Colonic mucosa (tissue), 4 donors: ENCODE measurements around the gene SYT2. TPM values are rescaled to one million over a fixed set of nuclear protein-coding genes. Genes with fewer than 3 reads are reported as not detected.

Source experiments
- DNase-seq: peaks from one replicate; pipeline ENCODE4 v3.0.0-alpha.2; 2020
- H3K27ac ChIP-seq: fragments of 200-600 bp; one replicate; pipeline ENCODE4 v1.8.0; 2021
- H3K27me3 ChIP-seq: fragments of 200-600 bp; one replicate; pipeline ENCODE4 v1.8.0; 2021
- H3K36me3 ChIP-seq: fragments of 200-600 bp; one replicate; pipeline ENCODE4 v1.8.0; 2021
- H3K4me1 ChIP-seq: fragments of 200-600 bp; one replicate; pipeline ENCODE4 v1.8.0; 2021; ENCODE audit warnings: mild to moderate bottlenecking
- H3K4me3 ChIP-seq: fragments of 200-600 bp; one replicate; pipeline ENCODE4 v1.8.0; 2021
- H3K9ac ChIP-seq, 2 donors: one replicate each; pipeline ENCODE4 v1.7.0; 2013; ENCODE audit warnings: control low read depth in 2 of 2, low read depth in 2 of 2, low read length in 2 of 2
- H3K9me3 ChIP-seq: fragments of 200-600 bp; one replicate; pipeline ENCODE4 v1.8.0; 2021
- intact Hi-C: fragments of 100-400 bp; cut with DNase I; formaldehyde crosslinking; loops from one replicate; pipeline ENCODE4 v1.14.1; 2022
- total RNA-seq, 2 donors: library from RNA; stranded (reverse); fragmentation: NEBNext Ultra II Directional in 1 of 2; extraction: Animal tissue kit (Norgen Biotek cat#: 25700) in 1 of 2; gene quantifications; one replicate each; pipeline ENCODE4 v1.2.1, GENCODE V29; 2021
- TF ChIP-seq, protein P1 (sequence below): fragments of 200-600 bp; IDR thresholded peaks from one replicate; pipeline ENCODE4 v1.8.0; 2022; ENCODE audit warnings: antibody characterized with exemption, mild to moderate bottlenecking
- donor health status: healthy.
- donor health status: DM: no; HTN: no; CAD: no.
- donor health status: DM: no; HTN: no; CAD: no.

SYT2 gene
- under 1 TPM; 0.15 to 0.19 TPM for total RNA-seq

DNA sequence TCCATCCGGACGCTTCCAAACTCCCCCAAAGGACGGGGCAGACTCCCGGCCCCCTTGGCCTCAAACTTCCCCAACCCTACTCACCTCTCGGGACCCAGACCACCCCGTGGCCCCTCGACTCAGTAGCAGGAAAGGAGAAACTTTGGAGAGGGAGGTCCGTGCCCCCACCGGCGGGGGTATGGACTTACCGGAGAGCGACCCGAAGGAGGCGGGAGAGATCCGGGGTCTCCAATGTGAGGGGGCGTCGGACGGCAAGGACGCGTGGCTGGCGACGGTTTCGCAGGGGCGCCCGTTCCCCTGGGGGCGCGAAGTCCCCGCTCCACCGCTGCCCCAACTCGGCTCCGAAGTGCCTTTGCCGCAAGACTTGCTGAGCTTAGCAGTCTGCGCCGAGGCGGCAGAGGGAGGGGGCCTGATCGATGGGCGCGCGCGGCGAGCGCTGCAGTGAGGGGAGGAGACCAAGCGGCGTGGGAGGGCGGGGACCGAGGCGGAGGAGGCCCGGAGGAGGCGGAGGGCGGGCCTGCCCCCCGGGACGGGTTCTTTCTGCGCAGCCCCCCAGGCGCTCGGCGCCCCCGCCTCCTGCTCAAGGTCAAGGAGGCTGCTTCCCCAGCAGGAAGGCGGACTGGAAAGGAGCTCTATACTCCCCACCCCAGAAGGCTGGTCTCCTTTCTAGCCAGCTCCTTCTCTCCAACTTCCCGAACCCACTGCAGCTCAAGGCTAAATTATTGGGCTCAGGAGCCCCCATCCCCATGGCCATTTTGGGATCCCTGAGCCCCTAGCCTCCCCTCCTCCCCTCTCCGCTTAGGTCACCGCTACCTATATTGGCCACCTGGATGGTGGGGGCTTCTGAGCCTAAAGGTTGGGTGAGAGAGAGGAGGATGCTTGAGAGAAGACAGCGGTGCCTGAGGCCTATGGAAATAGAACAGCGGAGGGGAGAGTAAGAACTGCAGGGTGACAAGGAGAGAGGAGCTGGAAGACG, at the start of gene SYT2:
SYT2 (minus strand) TSS at position 385 of the 976 bp plus-strand sequence. CDS start 104,682 bp downstream, outside the sequence.
- H3K36me3 ChIP-seq: no peaks in the 10 kb centered on the region
- H3K9ac ChIP-seq: no peak within 1 kb of the TSS
- TF ChIP-seq, protein P1, sequence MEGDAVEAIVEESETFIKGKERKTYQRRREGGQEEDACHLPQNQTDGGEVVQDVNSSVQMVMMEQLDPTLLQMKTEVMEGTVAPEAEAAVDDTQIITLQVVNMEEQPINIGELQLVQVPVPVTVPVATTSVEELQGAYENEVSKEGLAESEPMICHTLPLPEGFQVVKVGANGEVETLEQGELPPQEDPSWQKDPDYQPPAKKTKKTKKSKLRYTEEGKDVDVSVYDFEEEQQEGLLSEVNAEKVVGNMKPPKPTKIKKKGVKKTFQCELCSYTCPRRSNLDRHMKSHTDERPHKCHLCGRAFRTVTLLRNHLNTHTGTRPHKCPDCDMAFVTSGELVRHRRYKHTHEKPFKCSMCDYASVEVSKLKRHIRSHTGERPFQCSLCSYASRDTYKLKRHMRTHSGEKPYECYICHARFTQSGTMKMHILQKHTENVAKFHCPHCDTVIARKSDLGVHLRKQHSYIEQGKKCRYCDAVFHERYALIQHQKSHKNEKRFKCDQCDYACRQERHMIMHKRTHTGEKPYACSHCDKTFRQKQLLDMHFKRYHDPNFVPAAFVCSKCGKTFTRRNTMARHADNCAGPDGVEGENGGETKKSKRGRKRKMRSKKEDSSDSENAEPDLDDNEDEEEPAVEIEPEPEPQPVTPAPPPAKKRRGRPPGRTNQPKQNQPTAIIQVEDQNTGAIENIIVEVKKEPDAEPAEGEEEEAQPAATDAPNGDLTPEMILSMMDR: no peak
- no peak within 1 kb of the TSS for H3K27ac ChIP-seq
- peaks cover 7% of the 10 kb centered on the region for H3K4me1 ChIP-seq
- peak; percentile 21 for DNase-seq
- H3K27me3 ChIP-seq: peaks cover 34% of the 10 kb centered on the region
- peak within 1 kb of the TSS; percentile 13 for H3K4me3 ChIP-seq
- no peaks in the 10 kb centered on the region for H3K9me3 ChIP-seq
- intact Hi-C loops: loop anchor here (10.0 kb wide), 1 partner anchor 386 kb away; no protein-coding TSS in a partner anchor

DNA sequence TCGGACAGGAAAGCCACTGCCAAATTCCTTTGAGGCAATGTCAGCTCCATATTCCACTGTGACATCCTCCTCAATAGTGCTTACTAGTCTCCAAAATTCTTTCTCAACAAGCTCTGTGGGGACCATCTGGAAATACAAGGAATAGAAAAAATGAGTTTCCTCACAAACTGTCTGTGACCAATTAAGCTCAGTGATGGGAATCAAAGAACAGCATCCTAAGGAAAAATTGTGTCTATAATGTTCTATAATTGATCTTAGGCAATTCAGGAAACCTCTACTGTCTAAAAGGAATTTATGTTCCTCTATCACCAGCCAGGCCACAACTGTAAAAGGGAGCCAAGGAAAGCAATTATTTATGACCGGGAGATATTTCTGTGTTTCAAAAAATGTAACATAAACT, 46.1 kb upstream of the SYT2 start:
- H3K9me3 ChIP-seq: no peaks in the 10 kb centered on the region
- no peaks in the 10 kb centered on the region for H3K27me3 ChIP-seq
- peaks cover 10% of the 10 kb centered on the region for H3K36me3 ChIP-seq
- no peak overlapping the region for H3K9ac ChIP-seq
- TF ChIP-seq, protein P1: no peak
- intact Hi-C loops: no loop called here
- DNase-seq: no peak
- no peak overlapping the region for H3K4me3 ChIP-seq
- H3K4me1 ChIP-seq: no peaks in the 10 kb centered on the region
- no peak overlapping the region for H3K27ac ChIP-seq

DNA sequence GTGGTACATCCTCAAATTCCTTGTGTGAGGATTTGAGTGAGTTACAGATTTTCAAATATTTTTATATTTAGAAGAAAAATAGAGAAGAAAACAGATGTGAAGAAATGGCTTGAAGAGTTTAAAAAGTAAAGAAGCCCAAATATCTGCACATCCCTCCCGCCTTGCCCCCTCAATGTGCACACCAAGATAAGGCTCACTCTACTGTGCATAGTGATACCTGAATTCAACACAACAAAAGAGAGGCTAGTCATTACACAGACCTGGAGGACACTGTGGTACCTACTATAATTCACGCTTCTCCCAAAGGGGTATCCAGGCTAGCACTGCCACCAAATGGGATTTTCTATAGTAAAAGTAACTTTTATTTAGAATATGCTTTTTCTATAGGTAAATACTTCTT, 44.0 kb upstream of the SYT2 start:
- no peak for DNase-seq
- intact Hi-C loops: no loop called here
- Histone ChIP-seq H3K27ac (no peak overlapping the region), H3K27me3 (no peaks in the 10 kb centered on the region), H3K36me3 (peaks cover 19% of the 10 kb centered on the region), H3K4me3 (no peak overlapping the region), H3K4me1 (no peaks in the 10 kb centered on the region), H3K9me3 (no peaks in the 10 kb centered on the region), H3K9ac (no peak overlapping the region)
- TF ChIP-seq, protein P1: no peak

DNA sequence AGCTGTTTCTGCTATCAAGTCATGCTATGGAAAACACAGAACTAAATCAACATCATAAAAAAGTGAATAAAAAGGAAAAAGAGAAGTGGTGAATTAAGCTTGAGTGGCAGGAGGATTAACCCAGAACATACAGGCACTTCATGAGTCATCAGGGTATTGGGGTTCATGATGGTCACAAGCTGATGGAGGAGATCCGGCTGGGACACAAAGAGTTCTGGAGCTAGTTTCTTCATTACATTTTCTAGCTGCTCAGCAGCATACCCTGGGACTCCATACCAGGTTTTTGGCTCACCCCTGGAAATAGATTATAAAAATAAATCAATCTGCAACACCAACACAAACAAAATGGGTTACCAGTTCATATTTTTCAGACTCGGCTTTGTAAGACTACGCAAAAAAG, 42.5 kb upstream of the SYT2 start:
- Histone ChIP-seq H3K36me3 (peaks cover 22% of the 10 kb centered on the region), H3K9ac (no peak overlapping the region), H3K4me1 (no peaks in the 10 kb centered on the region), H3K4me3 (no peak overlapping the region), H3K27me3 (no peaks in the 10 kb centered on the region), H3K27ac (no peak overlapping the region), H3K9me3 (no peaks in the 10 kb centered on the region)
- no peak for DNase-seq
- intact Hi-C loops: no loop called here
- TF ChIP-seq, protein P1: no peak

DNA sequence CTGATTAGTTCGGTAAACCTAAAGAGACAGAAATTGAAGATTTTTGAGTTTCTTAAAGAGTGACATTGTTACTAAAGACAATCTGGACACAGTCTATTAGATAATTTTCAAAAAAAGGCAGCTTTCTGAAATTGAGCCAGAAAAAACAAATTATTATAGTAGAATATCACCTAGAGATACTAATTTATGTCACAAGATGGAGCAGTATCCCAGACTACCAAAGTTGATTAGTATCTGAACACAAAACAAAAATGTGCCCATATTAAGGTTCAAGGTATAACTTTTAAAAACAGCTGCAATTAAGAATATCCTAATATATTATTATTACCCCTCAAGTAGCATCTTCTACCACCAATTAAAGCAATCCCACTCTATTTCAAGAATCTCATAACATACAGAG, 40.5 kb upstream of the SYT2 start:
- H3K4me3 ChIP-seq: no peak overlapping the region
- H3K36me3 ChIP-seq: peaks cover 22% of the 10 kb centered on the region
- H3K27ac ChIP-seq: no peak overlapping the region
- H3K27me3 ChIP-seq: no peaks in the 10 kb centered on the region
- DNase-seq: no peak
- H3K4me1 ChIP-seq: no peaks in the 10 kb centered on the region
- intact Hi-C loops: no loop called here
- TF ChIP-seq, protein P1: no peak
- H3K9ac ChIP-seq: no peak overlapping the region
- no peaks in the 10 kb centered on the region for H3K9me3 ChIP-seq
